Right cardiac atrium (tissue), 5 donors: Measurements from ENCODE around the gene NF2. TPM values are rescaled to one million over a fixed set of nuclear protein-coding genes. Genes with fewer than 3 reads are reported as not detected.
"Not testable (repeated sequence)": the region's sequence is repeated elsewhere in the genome, so short reads cannot be mapped to it uniquely, and the experiment has no call there.

Source experiments
- ATAC-seq, 2 donors: fragments of 200-7000 bp; cut with Tn5 transposase; one replicate each; pipeline versions ENCODE4 v1.8.0 to v1.9.1; 2020; ENCODE audit warnings: moderate library complexity in 2 of 2, mild to moderate bottlenecking in 1 of 2
- DNase-seq, 3 donors: peaks; one replicate each; pipeline ENCODE4 v3.0.0-alpha.2; 2020
- H3K27ac ChIP-seq: one replicate; pipeline ENCODE4 v1.5.1; 2013; ENCODE audit warnings: mild to moderate bottlenecking, low read length, control low read depth, moderate library complexity
- H3K27me3 ChIP-seq: one replicate; pipeline ENCODE4 v1.6.1; 2013; ENCODE audit not compliant: control insufficient read depth, insufficient read depth
- H3K4me1 ChIP-seq: one replicate; pipeline ENCODE4 v1.6.1; 2013; ENCODE audit warnings: low read length; ENCODE audit not compliant: control insufficient read depth, insufficient read depth
- H3K4me3 ChIP-seq: one replicate; pipeline ENCODE4 v1.5.1; 2013; ENCODE audit warnings: low read length, control low read depth
- H3K9me3 ChIP-seq: one replicate; pipeline ENCODE4 v1.6.1; 2013; ENCODE audit warnings: low read length; ENCODE audit not compliant: control insufficient read depth
- WGBS: extraction: QIAGEN DNeasy Blood & Tissue Kit; methylation state at CpG from one replicate; pipeline ENCODE4 v1.1.7; 2013; 5-methylcytosine and 5-hydroxymethylcytosine counted together
- intact Hi-C, 4 donors: fragments of 100-400 bp; cut with DNase I; formaldehyde crosslinking; loops; one replicate each; pipeline versions ENCODE4 v1.11.0 to v1.14.0; 2022 to 2023
- polyA plus RNA-seq: library from polyadenylated mRNA; stranded (reverse); fragments of 200-250 nt; gene quantifications from one replicate; pipeline ENCODE4 v1.2.3, GENCODE V29; 2013
- total RNA-seq, 4 donors: library from RNA; stranded (reverse); fragmentation: NEBNext Ultra II Directional; extraction: Animal tissue kit (Norgen Biotek cat#: 25700); gene quantifications; one replicate each; pipeline ENCODE4 v1.2.1, GENCODE V29; 2021
- donor health status: healthy with polysubstance abuse.
- donor health status: DM: no; HTN: yes; CAD: no.
- donor health status: DM: no; HTN: no; CAD: no.
- donor health status: DM: no; HTN: yes; CAD: no; lungs with severe emphysema.
- donor health status: DM: yes; HTN: yes; CAD: no.

NF2 gene
- total and polyA plus RNA-seq, 5 donors, result 23.4 to 53.9 (median 49.0) TPM

DNA sequence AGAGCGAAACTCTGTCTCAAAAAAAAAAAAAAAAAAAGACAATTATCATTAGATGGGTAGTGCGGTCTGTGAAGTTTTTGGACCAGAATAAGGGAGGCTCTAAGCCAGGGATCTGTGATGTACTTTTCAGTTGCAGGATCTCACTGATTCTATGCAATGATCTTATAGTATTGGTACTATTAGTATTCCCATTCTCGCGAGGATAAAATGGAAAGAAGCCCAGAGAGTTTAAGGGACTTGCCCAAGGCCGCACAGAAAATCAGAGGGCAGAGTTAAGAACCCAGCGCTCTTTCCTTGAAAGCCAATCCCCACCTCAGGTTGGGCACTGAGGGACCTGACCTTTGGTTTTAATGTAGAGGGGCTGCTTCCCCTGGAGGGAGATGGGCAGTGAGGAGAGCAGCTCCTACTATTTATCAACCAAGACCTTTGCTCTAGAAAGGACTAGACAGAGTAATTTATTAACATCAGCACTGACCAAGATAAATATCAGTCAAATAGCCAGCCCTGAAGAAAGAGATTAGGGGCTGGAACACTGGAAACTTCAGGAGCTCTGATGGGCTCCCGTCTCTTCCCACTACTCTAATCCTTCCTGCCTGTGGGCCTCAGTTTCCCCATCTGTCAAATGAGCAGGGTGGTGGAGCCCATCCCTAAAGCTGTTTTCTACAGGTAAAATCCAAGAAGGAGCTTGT, 28.5 kb upstream of the NF2 start:
- Histone ChIP-seq H3K4me3 (no peak overlapping the region), H3K9me3 (no peaks in the 10 kb centered on the region)

DNA sequence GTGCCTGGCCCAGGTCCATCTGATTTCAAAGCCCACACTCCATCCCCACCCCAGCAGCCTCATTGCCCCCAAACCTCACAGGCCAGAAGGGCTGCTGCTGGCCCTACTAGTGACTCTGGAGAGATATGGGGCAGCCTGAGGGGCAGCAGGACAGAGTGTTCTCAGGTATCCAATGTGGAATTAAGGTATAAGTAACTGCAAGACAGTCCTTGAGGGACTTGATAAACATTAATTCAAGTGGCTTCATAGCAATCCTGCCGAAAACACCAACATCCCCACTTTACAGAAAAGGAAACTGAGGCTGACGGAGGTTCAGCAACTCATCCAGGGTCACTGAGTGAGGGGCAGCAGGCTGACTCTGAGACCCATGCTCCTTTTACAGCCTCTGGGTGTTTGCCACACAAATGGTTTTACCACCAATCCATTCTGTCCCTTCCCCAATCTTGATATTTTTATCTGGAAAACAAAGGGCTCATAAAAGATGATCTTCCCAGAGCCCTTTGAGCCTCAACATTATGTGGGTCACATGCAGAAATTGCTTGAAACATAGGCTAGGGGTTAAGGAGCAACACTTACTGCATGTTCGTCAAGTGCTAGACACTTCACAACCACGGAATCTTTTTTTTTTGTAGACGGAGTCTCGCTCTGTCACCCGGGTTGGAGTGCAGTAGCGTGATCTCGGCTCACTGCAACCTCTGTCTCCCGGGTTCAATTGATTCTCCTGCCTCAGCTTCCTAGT, 24.8 kb upstream of the NF2 start:
- ATAC-seq, result no peak

More for the DNA sequence above, 28.5 kb upstream of the NF2 start:
- H3K4me1 ChIP-seq, result no peaks in the 10 kb centered on the region
- WGBS, result 94% methylated on average over 7 of the region's 7 CpGs
- intact Hi-C loops, result no loop called here
- H3K27me3 ChIP-seq, result no peaks in the 10 kb centered on the region
- DNase-seq, result no peak
- no peak overlapping the region for H3K27ac ChIP-seq
- no peak for ATAC-seq

DNA sequence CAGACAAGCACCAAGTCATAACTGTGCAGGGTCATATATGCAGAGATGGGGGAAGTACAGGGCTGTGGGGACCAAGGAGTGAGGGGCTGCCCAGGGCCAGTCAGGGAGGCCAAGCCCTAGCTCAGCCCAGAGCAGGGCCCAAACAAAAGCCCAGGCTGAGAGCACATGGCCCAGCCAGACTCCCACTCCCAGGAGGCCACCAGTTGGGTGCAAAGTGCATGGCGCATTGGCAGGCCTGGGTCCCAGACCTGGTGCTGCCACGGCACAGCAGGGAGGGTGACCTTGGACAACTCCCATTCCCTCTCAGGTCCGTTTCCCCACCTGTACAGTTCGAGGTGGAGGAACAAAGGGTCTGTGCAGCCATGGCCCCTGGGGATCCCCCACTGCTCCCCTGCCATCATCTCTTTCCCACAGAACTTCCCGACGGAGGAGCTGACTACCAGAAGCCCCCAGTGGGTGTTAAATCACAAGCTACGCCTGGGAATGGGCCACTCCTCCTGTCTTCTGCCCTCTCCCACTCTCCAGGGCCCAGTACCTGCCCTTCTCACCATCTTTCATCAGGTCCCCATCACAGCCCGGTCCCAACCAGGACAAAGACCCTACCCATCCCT, 23.1 kb upstream of the NF2 start:
- Histone ChIP-seq H3K4me3 (peak overlapping the region; percentile 73), H3K4me1 (peaks cover 5% of the 10 kb centered on the region), H3K9me3 (no peaks in the 10 kb centered on the region), H3K27me3 (no peaks in the 10 kb centered on the region), H3K27ac (peak overlapping the region; percentile 39)
- DNase-seq, result no peak
- intact Hi-C loops, result no loop called here
- peak; percentile 27 to 28 for ATAC-seq
- WGBS, result 30% methylated on average over 8 of the region's 8 CpGs

More for the DNA sequence above, 24.8 kb upstream of the NF2 start:
- H3K4me3 ChIP-seq, result no peak overlapping the region
- H3K4me1 ChIP-seq, result peaks cover 5% of the 10 kb centered on the region
- DNase-seq, result no peak
- no peaks in the 10 kb centered on the region for H3K27me3 ChIP-seq
- H3K9me3 ChIP-seq, result no peaks in the 10 kb centered on the region
- intact Hi-C loops, result no loop called here
- no peak overlapping the region for H3K27ac ChIP-seq
- 81% methylated on average over 10 of the region's 10 CpGs for WGBS

DNA sequence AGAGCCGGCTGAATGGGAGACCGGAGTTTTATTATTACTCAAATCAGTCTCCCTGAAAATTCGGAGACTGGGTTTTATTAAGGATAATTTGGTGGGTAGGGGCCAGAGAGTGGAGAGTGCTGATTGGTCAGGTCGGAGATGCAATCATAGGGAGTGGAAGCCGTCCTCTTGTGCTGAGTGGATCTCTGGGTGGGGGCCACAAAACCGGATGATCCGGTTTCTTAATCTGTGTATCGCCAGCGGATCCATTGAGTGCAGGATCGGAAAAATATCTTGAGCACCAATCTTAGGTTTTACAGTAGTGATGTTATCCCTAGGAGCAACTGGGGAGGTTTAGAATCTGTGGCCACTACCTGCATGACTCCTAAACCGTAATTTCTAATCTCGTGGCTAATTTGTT, 21.6 kb upstream of the NF2 start:
- no peaks in the 10 kb centered on the region for H3K27me3 ChIP-seq
- DNase-seq (no peak), ATAC-seq (no peak)
- no peak overlapping the region for H3K4me3 ChIP-seq
- WGBS, result 88% methylated on average over 12 of the region's 12 CpGs
- intact Hi-C loops, result no loop called here
- H3K4me1 ChIP-seq, result peaks cover 5% of the 10 kb centered on the region
- no peaks in the 10 kb centered on the region for H3K9me3 ChIP-seq
- no peak overlapping the region for H3K27ac ChIP-seq

DNA sequence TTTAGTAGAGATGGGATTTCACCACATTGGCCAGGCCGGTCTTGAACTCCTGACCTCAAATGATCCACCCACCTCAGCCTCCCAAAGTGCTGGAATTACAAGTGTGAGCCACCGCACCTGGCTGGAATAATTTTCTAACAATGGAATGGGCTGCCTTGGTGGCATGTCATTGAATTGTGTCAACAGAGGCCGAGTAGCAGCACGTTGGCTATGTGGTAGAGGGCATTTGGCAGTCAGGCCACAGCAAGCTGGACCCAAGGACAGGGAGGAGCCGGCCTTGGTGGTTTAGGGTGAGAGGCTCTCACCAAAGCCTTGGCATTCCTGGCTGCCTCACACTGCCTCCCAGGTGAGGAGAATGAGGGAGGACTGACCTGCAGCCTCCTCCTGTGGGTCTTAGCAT, 18.5 kb upstream of the NF2 start:
- 94% methylated on average over 5 of the region's 5 CpGs for WGBS
- DNase-seq (no peak), ATAC-seq (no peak)
- Histone ChIP-seq H3K4me1 (peaks cover 5% of the 10 kb centered on the region), H3K27me3 (no peaks in the 10 kb centered on the region), H3K9me3 (no peaks in the 10 kb centered on the region), H3K4me3 (no peak overlapping the region), H3K27ac (no peak overlapping the region)
- intact Hi-C loops, result no loop called here

DNA sequence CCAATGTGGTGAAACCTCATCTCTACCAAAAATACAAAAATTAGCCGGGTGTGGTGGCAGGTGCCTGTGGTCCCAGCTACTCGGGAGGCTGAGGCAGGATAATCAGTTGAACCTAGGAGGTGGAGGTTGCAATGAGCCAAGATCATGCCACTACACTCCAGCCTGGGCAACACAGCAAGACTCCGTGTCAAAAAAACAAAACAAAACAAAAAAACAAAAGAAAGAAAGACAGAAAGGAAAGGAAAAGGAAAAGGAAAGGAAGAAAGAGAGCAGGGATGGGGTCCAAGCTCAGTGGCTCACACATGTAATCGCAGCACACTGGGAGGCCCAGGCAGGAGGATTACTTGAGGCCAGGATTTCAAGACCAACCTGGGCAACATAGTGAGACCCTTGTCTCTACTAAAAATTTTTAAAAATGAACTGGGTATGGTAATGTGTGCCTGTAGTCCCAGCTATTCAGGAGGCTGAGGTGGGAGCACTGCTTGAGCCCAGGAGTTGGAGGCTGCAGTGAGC, 17.2 kb upstream of the NF2 start:
- ATAC-seq, H3K9me3 ChIP-seq, H3K4me1 ChIP-seq, H3K27me3 ChIP-seq, H3K4me3 ChIP-seq, intact Hi-C loops, DNase-seq, H3K27ac ChIP-seq: not testable (repeated sequence)
- WGBS, result 93% methylated on average over 4 of the region's 4 CpGs

- Histone ChIP-seq H3K4me3 (no peak overlapping the region), H3K27ac (no peak overlapping the region), H3K4me1 (no peaks in the 10 kb centered on the region), H3K27me3 (no peaks in the 10 kb centered on the region), H3K9me3 (no peaks in the 10 kb centered on the region)
- intact Hi-C loops, result no loop called here
- 78% methylated on average over 9 of the region's 9 CpGs for WGBS
- DNase-seq (no peak), ATAC-seq (no peak)
These were observed 15.3 kb upstream of the NF2 start for GRCh38 chr22:29587938-29588699.

GRCh38 chr22:29593923-29594322, 9.5 kb upstream of the NF2 start:
- H3K4me1 ChIP-seq, result no peaks in the 10 kb centered on the region
- H3K9me3 ChIP-seq, result no peaks in the 10 kb centered on the region
- H3K27me3 ChIP-seq, result no peaks in the 10 kb centered on the region
- WGBS, result 73% methylated on average over 4 of the region's 4 CpGs
- DNase-seq (no peak), ATAC-seq (no peak)
- intact Hi-C loops, result no loop called here
- H3K4me3 ChIP-seq, result no peak overlapping the region
- H3K27ac ChIP-seq, result no peak overlapping the region

- intact Hi-C loops, DNase-seq: not testable (repeated sequence)
- 92% methylated on average over 6 of the region's 6 CpGs for WGBS
These were observed 9.0 kb upstream of the NF2 start for GRCh38 chr22:29594447-29594846.

DNA sequence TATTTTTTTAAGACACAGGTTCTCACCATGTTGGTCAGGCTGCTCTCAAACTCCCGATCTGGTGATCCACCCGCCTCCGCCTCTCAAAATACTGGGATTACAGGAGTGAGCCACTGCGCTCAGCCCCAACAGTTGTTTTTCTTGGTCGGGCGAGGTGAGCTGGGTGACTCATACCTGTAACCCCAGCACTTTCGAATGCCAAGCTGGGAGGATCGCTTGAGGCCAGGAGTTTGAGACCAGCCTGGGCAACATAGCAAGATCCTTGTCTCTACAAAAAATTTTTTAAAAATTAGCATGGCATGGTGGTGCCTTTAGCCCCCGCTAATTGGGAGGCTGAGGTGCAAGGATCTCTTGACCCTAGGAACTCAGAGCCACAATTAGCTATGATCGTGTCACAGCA, 7.0 kb upstream of the NF2 start:
- WGBS, result 90% methylated on average over 10 of the region's 10 CpGs
- H3K27ac ChIP-seq, result no peak overlapping the region

More at GRCh38 chr22:29594447-29594846, 9.0 kb upstream of the NF2 start:
- H3K27me3 ChIP-seq, H3K9me3 ChIP-seq, H3K4me1 ChIP-seq, H3K4me3 ChIP-seq, H3K27ac ChIP-seq, ATAC-seq: not testable (repeated sequence)

More for the DNA sequence above, 7.0 kb upstream of the NF2 start:
- Histone ChIP-seq H3K27me3 (no peaks in the 10 kb centered on the region), H3K4me3 (no peak overlapping the region), H3K4me1 (no peaks in the 10 kb centered on the region), H3K9me3 (no peaks in the 10 kb centered on the region)
- intact Hi-C loops, result no loop called here
- ATAC-seq (no peak), DNase-seq (no peak)
